ENCODE results near the gene UGP2.

Gene UGP2

DNA sequence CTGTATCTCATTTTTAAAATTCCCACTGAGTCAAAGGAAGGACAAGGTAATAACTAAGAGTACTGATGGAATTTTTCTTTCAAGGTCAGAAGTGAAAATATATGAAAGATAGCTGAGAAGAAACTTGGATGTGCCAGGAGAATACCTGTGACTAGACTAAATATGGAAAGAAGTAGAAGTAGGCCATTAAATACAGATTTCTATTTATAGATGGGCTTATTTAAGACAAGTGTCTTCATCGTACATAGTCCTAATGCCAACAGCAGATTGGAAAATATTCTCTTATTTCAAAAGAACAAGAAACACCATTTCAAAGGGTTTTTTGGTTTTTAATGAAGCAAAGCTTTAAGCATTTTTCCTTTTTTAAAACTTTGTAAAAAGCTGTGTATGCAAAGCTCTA, 22.0 kb downstream of the UGP2 start:
- TF ChIP-seq, protein P1, sequence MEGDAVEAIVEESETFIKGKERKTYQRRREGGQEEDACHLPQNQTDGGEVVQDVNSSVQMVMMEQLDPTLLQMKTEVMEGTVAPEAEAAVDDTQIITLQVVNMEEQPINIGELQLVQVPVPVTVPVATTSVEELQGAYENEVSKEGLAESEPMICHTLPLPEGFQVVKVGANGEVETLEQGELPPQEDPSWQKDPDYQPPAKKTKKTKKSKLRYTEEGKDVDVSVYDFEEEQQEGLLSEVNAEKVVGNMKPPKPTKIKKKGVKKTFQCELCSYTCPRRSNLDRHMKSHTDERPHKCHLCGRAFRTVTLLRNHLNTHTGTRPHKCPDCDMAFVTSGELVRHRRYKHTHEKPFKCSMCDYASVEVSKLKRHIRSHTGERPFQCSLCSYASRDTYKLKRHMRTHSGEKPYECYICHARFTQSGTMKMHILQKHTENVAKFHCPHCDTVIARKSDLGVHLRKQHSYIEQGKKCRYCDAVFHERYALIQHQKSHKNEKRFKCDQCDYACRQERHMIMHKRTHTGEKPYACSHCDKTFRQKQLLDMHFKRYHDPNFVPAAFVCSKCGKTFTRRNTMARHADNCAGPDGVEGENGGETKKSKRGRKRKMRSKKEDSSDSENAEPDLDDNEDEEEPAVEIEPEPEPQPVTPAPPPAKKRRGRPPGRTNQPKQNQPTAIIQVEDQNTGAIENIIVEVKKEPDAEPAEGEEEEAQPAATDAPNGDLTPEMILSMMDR (IDR thresholded peaks at IDR 0.05; ENCODE audit: control insufficient read depth, insufficient read depth, low read depth, low read length, missing control alignments) = no peak
- H3K4me3 ChIP-seq (ENCODE audit: control insufficient read depth, low read depth, low read length) = no peak overlapping the region
- DNase-seq (ENCODE audit: low read depth) = no peak

DNA sequence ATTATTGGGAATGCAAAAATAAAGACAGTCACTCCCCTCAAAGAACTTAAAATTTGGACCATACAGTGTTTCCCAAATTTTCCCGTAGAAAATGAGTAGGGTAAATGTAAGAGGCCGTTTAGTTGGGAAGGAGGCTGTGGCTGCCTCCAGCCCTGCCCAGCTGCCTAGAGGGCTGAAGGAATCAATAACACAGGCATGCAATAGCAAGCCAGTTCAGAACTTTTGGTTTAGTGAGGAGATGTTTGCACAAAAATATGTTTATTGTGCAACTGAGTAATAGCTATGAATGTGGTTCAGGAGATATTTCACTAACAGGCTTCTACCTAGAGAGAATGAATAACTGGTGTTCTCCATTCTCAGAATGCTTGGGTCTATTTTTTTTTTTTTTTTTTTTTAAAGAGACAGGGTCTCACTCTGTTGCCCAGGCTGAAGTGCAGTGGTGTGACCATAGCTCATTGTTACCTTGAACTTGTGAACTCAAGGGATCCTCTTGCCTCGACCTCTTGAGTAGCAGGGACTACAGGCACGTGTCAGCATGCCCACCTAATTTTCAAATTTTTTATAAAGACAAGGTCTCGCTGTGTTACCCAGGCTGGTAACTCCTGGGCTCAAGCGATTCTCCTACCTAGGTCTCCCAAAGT, 23.6 kb downstream of the UGP2 start:
- no peak for DNase-seq (ENCODE audit: low read depth)
- TF ChIP-seq, protein P1 (IDR thresholded peaks at IDR 0.05; ENCODE audit: control insufficient read depth, insufficient read depth, low read depth, low read length, missing control alignments) = no peak
- no peak overlapping the region for H3K4me3 ChIP-seq (ENCODE audit: control insufficient read depth, low read depth, low read length)

DNA sequence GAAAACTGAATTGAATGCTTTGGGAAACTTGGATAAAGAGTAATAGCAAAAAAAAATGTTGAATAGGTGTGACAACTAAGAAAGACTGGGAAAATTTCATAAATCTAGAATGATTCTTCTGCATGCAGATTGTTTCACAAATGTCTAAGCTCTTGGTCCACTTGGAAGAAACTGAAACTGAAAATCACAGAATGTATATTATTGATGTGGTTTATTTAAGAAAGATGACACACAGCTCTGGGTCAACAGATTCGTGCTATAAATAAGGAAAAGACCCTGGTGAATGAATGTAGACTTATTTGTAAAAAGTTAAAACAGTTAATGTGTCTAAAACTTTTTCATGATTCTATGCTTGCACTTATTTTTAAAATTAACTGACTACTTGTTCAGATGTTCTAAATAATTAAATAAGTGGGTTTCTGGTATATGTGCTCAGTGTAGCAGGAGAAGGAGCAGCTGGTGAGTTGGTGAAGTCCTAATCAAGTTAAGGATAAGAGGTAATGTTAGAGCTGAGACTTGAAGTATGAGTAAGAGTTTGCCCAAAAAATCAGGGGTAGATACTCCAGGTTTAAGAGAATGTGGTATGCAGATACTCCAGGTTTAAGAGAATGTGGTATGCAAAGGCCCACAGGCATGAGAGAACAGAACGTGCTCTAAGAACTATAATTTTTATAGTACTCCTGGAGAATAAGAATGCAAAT, 24.5 kb downstream of the UGP2 start:
- no peak for DNase-seq (ENCODE audit: low read depth)
- H3K4me3 ChIP-seq (ENCODE audit: control insufficient read depth, low read depth, low read length) = no peak overlapping the region
- TF ChIP-seq, protein P1 (IDR thresholded peaks at IDR 0.05; ENCODE audit: control insufficient read depth, insufficient read depth, low read depth, low read length, missing control alignments) = no peak

DNA sequence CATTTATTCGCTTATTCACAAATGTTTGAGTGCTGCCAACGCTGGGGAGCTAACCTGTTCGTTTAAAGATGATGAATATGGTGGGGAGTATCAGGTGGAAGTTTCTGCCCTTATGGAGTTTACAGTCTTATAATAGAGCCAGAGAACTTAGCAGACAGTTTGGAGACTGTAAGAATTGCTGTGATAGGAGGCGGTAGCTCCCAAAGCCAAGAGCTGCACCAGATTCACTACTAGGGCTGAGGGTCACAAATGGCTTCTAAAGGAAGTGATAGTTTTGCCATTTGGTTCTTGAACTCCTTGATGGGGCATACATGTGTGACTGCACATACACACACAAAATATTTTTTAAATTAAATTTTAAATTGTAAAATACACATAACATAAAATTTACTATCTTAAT, 29.0 kb downstream of the UGP2 start:
- no peak for DNase-seq (ENCODE audit: low read depth)
- no peak overlapping the region for H3K4me3 ChIP-seq (ENCODE audit: control insufficient read depth, low read depth, low read length)
- TF ChIP-seq, protein P1 (IDR thresholded peaks at IDR 0.05; ENCODE audit: control insufficient read depth, insufficient read depth, low read depth, low read length, missing control alignments) = no peak

DNA sequence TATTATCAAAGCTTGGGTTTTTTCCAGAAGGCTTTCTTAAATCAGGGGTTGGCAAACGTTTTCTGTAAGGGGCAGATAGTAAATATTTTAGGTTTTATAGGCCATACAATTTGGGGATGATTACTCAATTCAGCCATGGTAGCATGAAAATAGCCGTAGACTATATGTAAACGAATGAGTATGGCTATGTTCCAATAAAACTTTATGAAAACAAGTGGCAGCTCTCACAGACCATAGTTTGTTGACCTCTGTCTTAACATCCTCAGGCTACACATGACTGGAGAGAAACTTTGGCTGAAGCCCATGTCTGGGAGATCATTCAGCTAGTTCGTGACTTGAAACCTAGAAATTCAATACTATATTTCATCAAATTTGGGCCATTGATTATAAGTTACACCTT, 30.2 kb downstream of the UGP2 start:
- TF ChIP-seq, protein P1 (IDR thresholded peaks at IDR 0.05; ENCODE audit: control insufficient read depth, insufficient read depth, low read depth, low read length, missing control alignments) = no peak
- H3K4me3 ChIP-seq (ENCODE audit: control insufficient read depth, low read depth, low read length) = no peak overlapping the region
- no peak for DNase-seq (ENCODE audit: low read depth)

DNA sequence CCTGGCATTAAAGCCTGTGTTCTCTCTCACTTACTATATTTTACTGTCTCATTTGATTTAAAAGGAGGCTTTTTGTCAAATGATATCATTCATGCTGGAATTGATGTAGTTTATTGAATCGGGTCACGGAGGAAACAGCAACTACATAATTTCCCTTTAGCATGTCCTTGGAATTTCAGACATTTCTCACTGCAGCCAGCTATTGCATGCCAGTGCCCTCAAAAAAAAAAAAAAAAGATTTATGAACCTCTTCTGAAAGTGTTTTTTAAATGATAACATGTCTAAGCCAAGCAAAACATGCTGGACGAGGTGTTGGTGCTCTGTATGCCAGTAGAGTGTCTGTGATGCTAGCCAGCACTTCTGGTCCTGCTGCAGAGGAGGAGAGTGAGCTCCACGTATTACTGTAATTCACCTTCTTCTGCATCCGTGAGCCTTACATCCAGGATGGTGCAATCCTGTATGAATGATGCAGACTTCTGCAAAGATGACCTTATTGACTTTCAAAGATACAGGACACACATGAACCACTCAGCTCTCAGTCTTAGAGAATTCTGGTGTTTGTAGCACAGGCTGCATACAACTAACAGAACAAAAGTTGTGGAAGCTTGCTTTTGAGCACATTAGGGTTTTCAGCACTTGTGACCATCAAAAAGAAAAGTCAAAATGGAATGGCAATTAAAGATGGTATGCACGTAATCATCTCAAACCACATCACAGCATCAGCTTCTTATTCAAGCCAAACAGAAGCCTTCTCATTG, 31.1 kb downstream of the UGP2 start:
- H3K4me3 ChIP-seq (ENCODE audit: control insufficient read depth, low read depth, low read length) = no peak overlapping the region
- no peak for DNase-seq (ENCODE audit: low read depth)
- TF ChIP-seq, protein P1 (IDR thresholded peaks at IDR 0.05; ENCODE audit: control insufficient read depth, insufficient read depth, low read depth, low read length, missing control alignments) = no peak

Measured in AG09309 (cell line).